ENCODE results near the gene ALDH3A1.

ALDH3A1 gene

GRCh38 chr17:19760746-19761145 lies 12.6 kb upstream of the ALDH3A1 start:
- peak in 1 of 58 donors; percentile 7 for DNase-seq

- no peak for DNase-seq
Measured at GRCh38 chr17:19759568-19760549, 11.8 kb upstream of the ALDH3A1 start.

GRCh38 chr17:19757536-19758180 lies 9.6 kb upstream of the ALDH3A1 start:
- no peak for DNase-seq

GRCh38 chr17:19756546-19756945 lies 8.4 kb upstream of the ALDH3A1 start:
- no peak for DNase-seq

DNA sequence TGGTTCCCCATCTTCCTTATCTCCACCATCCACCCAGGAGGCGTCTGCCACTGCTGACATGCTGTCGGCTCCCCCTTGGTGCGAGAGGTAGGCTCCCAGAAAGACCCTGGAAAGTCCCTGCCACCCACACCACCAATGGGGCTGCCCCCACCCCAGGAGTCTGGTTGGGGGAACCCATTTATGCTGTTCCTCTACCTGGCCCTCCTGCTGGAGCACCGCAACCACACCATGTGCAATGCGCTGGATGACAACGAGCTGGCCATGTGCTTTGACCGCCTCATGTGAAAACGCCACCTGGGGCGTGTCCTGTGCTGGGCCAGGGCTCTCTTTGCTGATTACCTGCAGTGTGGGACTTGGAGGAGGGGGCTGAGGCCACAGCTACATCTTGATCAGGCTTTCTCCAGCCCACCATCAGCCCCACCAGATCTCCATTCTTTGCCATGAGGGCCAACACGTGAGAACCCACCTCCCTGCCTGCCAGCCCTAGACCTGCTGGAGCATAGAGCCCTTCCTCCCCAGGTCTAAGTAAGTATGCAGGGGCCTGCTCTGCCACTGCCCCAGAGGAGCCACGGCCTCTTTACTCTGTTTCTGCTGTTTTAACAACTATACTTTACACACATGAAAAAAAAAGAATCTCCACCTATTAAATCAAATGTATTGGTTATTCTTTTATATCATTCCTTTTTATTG lies 7.9 kb upstream of the ALDH3A1 start:
- no peak for DNase-seq

- no peak for DNase-seq
Measured at GRCh38 chr17:19755392-19755791, 7.3 kb upstream of the ALDH3A1 start.

DNA sequence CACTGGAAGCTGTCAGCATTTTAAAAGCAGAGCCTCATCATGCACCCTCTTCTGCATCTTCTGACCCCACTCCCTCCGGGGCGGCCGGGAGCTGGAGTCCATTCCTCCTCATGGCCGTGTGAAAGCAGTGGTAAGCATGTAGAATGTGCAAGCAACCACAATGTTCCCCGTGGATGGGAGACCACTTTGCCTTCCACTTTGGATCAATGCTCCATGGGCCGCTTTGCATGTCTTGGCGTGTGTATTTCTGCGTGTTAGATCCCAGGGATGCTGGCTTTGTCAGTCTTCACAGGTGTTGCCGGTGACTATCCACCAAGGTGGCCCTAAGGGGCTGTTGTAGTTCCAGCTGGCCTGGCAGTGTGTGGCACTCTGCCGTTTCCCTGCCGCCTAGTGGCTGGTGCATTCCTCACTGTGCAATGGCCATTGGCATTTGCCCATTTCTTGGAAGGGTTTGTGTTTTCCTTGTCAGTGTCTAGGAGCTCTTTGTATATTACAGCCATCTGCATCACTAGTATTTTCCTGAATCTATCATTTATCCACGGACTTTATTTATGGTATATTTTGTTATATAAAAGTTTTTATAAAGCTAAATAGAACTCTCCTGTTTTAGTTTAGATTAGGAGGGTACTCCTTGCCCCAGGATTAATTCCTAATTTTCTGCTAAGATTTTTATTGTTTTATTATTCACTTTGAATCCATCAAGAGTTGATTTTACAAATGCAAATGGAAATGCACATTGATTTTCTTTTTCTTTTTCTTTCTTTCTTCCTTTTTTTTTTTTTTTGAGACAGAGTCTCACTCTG lies 5.8 kb upstream of the ALDH3A1 start:
- DNase-seq = peak in 38 of 58 donors; percentile 10 to 71 (median 36)

- DNase-seq = peak in 41 of 58 donors; percentile 17 to 90 (median 50)
Measured at GRCh38 chr17:19753051-19753509, 5.0 kb upstream of the ALDH3A1 start.

GRCh38 chr17:19752216-19753050 lies 4.3 kb upstream of the ALDH3A1 start:
- DNase-seq = peak in 13 of 58 donors; percentile 9 to 76 (median 43)

GRCh38 chr17:19750835-19751234 lies 2.7 kb upstream of the ALDH3A1 start:
- no peak for DNase-seq

- no peak for DNase-seq
Measured at GRCh38 chr17:19750020-19750572, 2.0 kb upstream of the ALDH3A1 start.

GRCh38 chr17:19748807-19749193 lies 702 bp upstream of the ALDH3A1 start:
- DNase-seq = no peak

- no peak for DNase-seq
Measured at GRCh38 chr17:19747159-19747719, 859 bp downstream of the ALDH3A1 start.

DNA sequence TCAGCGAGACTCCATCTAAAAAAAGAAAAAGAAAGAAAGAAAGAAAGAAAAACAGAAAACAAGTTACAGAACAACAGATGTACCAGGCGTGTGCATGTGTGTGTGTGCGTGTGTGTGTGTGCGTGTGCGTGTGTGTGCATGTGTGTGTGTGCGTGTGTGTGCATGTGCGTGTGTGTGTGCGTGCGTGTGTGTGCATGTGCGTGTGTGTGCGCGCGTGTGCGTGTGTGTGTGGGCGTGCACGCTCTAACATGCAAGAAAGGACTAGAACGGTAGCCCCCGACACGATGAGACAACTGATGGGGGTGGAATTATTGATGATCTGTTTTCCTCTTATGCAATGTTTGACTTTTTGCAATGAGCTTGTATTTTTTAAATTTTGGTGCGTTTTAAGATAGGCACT lies 1.6 kb downstream of the ALDH3A1 start:
- DNase-seq = no peak

DNA sequence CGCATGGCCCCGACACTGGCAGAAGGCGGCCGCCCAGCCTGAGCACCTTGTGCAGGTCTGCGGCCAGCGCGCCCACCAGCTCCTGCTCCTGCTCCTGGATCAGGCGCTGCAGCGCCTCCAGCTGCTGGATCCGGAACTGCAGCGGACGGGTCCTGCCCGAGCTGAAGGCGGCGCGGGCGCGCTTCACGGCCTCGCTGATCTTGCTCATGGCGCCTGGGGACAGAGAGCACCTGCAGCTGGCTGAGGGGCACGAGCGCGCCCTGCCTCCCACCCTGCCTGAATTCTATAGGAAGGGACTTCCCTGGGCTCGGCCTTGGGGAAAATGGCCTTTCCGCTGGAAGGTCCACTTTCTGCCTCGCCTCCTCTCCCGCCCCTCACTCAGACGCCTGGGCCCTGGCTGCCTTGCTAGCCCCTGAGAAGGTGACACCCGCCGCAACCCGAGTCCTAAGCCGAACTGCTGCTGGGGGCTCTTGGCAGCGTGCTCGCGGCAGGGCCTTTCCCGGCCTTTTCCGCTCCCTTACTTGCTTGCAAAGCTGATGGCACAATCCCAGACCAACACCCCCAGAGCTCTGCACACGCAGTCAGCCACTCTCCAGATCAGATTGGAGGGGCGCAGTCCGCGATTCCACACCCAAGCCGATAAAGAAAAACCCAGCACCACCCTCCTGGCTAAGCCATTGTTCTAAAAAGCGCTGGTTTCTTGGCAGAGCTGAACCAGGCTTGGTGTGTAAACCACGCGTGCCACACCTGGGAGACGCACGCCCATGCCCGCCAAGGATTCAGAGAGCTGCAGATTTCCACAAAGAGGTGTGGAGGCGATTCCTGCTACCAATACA lies 3.0 kb downstream of the ALDH3A1 start:
- peak in 56 of 58 donors; percentile 17 to 94 (median 78) for DNase-seq

GRCh38 chr17:19744492-19744891 lies 3.6 kb downstream of the ALDH3A1 start:
- DNase-seq = peak in 3 of 58 donors; percentile 42 to 55 (median 51)

- DNase-seq = no peak
Measured at GRCh38 chr17:19743101-19744100, 4.7 kb downstream of the ALDH3A1 start.
